Activated CD4-positive, alpha-beta T cell treated with anti-CD3 and anti-CD28 coated beads, Interleukin-10, Interleukin-2, amounts not matched to agents 100 ng/mL and 50 ng/mL, durations not matched to agents 16 hours and 8 hours (primary cell): ENCODE data around the gene HSFX1.

Experiments used
- DNase-seq: peaks from one replicate; pipeline ENCODE4 v3.0.0-alpha.2; 2020

HSFX1 gene

GRCh38 chrX:149807747-149808458 is 34.0 kb downstream of the HSFX1 start:
- DNase-seq: no peak

- no peak for DNase-seq
Observed at GRCh38 chrX:149818652-149819051, 44.8 kb downstream of the HSFX1 start.

DNA sequence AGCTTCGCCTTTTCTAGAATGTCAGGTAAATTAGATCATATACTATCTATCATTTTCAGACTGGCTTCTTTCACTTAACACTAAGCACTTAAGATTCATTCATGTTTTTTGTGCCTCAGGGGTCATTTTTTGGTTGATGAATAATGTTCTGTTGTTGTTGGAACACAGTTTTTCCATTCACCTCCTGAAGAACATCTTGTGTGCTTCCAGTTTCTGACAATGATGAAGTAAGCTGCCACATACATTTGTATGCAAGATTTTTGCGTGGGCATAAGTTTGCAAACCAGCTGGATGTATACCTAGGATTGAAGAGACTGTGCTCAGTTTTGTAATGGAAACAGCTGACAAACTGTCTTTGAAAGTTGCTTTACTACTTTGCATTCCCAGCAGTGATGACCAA is 45.5 kb downstream of the HSFX1 start:
- no peak for DNase-seq

GRCh38 chrX:149825424-149825823 is 51.6 kb downstream of the HSFX1 start:
- peak; percentile 55 for DNase-seq
